Head of caudate nucleus (tissue), 42 donors: Measurements from ENCODE around the gene TADA1.
"Not testable (repeated sequence)": the region's sequence is repeated elsewhere in the genome, so short reads cannot be mapped to it uniquely, and the experiment has no call there.

Experiments
- DNase-seq, 42 donors: peaks; one replicate each; pipeline versions ENCODE4 v3.0.0 to v3.0.0-alpha.2; 2020 to 2021; ENCODE audit warnings: mixed read lengths in 7 of 42
- intact Hi-C: fragments of 100-400 bp; cut with DNase I; formaldehyde crosslinking; loops from one replicate; pipeline ENCODE4 v1.15.0; 2022

The TADA1 gene

GRCh38 chr1:166857995-166858394 is 18.1 kb downstream of the TADA1 start:
- intact Hi-C loops: no loop called here

GRCh38 chr1:166855558-166855957 is 20.5 kb downstream of the TADA1 start:
- intact Hi-C loops: no loop called here
- no peak for DNase-seq

More at GRCh38 chr1:166857995-166858394, 18.1 kb downstream of the TADA1 start:
- no peak for DNase-seq

GRCh38 chr1:166852918-166853317 is 23.1 kb downstream of the TADA1 start:
- peak in 1 of 42 donors; percentile 49 for DNase-seq
- intact Hi-C loops: no loop called here

GRCh38 chr1:166849135-166849534 is 26.9 kb downstream of the TADA1 start:
- no peak for DNase-seq
- intact Hi-C loops: loop anchor here (10.0 kb wide), 1 partner anchor 376 kb away; the partner anchor contains the start of gene POU2F1

- no peak for DNase-seq
- intact Hi-C loops: loop anchor here (10.0 kb wide), 1 partner anchor 377 kb away; the partner anchor contains the start of gene POU2F1
These were observed 27.9 kb downstream of the TADA1 start for GRCh38 chr1:166848193-166848592.

GRCh38 chr1:166844791-166845190 is 31.3 kb downstream of the TADA1 start:
- intact Hi-C loops: loop anchor here (10.0 kb wide), 1 partner anchor 380 kb away; the partner anchor contains the start of gene POU2F1
- peak in 2 of 42 donors; percentile 19 to 24 for DNase-seq

GRCh38 chr1:166843769-166844596 is 32.1 kb downstream of the TADA1 start:
- intact Hi-C loops: loop anchor here (10.0 kb wide), 1 partner anchor 381 kb away; the partner anchor contains the start of gene POU2F1
- peak in 41 of 42 donors; percentile 28 to 78 (median 57) for DNase-seq

- intact Hi-C loops: loop anchor here (10.0 kb wide), 1 partner anchor 381 kb away; the partner anchor contains the start of gene POU2F1
- no peak for DNase-seq
These were observed 32.7 kb downstream of the TADA1 start for GRCh38 chr1:166843322-166843721.

GRCh38 chr1:166840309-166841274 is 35.5 kb downstream of the TADA1 start:
- DNase-seq: no peak

GRCh38 chr1:166839600-166840308 is 36.3 kb downstream of the TADA1 start:
- intact Hi-C loops: loop anchor here (1.0 to 10.0 kb wide), 2 partner anchors 37 to 385 kb away; partner anchors contain the start of genes POU2F1 and TADA1
- DNase-seq: peak in 40 of 42 donors; percentile 26 to 79 (median 58)

More at GRCh38 chr1:166840309-166841274, 35.5 kb downstream of the TADA1 start:
- intact Hi-C loops: loop anchor here (10.0 kb wide), 1 partner anchor 384 kb away; the partner anchor contains the start of gene POU2F1

- DNase-seq: peak; percentile 78 to 97 (median 94)
- intact Hi-C loops: loop anchor here (1.0 kb wide), 1 partner anchor 37 kb away; the partner anchor contains the start of gene TADA1
These were observed 37.1 kb downstream of the TADA1 start, which contains the start of gene POGK for GRCh38 chr1:166838766-166839599. Gene POGK, plus strand, starts transcription at chr1:166839475. Its CDS starts 1,482 bp downstream, at chr1:166840957.

GRCh38 chr1:166836733-166837132 is 39.3 kb downstream of the TADA1 start:
- DNase-seq: no peak
- intact Hi-C loops: no loop called here

- intact Hi-C loops, DNase-seq: not testable (repeated sequence)
These were observed 46.3 kb downstream of the TADA1 start for GRCh38 chr1:166829762-166830161.

GRCh38 chr1:166827426-166827825 is 48.6 kb downstream of the TADA1 start:
- no peak for DNase-seq
- intact Hi-C loops: no loop called here

- intact Hi-C loops: no loop called here
- DNase-seq: no peak
These were observed 53.7 kb downstream of the TADA1 start for GRCh38 chr1:166822385-166822784.

GRCh38 chr1:166819974-166820373 is 56.1 kb downstream of the TADA1 start:
- intact Hi-C loops: no loop called here
- no peak for DNase-seq

- intact Hi-C loops: no loop called here
- no peak for DNase-seq
These were observed 61.5 kb downstream of the TADA1 start for GRCh38 chr1:166814611-166815010.
